Measurements from ENCODE around the gene GOLGA6L2.
"Not testable (repeated sequence)": the region's sequence is repeated elsewhere in the genome, so short reads cannot be mapped to it uniquely, and the experiment has no call there.

GOLGA6L2 gene, protein sequence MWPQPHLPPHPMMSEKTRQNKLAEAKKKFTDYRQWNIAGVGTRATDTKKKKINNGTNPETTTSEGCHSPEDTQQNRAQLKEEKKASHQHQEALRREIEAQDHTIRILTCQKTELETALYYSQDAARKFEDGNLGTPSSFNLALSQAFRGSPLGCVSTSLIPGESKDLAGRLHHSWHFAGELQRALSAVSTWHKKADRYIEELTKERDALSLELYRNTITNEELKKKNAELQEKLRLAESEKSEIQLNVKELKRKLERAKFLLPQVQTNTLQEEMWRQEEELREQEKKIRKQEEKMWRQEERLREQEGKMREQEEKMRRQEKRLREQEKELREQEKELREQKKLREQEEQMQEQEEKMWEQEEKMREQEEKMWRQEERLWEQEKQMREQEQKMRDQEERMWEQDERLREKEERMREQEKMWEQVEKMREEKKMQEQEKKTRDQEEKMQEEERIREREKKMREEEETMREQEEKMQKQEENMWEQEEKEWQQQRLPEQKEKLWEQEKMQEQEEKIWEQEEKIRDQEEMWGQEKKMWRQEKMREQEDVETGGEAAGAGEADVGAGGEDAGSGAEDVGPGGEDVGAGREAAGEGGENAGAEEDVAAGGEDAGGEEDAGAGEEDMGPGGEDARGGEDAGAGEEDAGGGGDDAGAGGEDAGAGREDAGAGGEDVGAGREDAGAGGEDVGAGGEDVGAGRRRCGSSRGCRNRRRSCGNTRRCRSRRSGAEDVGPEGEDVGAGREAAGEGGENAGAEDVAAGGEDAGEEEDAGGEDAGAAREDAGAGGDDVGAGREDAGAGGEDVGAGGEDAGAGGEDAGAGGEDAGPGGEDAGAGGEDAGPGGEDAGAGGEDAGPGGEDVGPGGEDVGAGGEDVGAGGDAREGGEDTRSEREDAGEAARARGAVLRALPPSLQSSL

DNA sequence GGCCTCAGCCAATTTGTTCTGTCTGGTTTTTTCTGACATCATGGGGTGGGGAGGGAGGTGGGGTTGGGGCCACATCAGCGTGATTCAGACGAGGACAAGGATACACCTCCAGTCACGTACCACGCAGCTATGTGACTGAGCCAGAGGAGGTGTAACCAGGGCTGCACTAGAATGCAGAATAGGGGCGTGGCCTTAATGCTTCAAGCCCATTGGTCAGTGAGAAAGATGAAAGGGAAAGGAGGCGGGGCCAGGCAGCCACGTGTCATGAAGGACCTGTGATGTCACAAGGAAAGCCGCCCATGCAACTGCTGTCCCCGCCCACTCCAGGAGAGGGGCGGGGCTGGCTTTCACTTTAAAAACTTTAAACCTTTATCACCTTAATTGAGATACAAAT, at the start of gene GOLGA6L2:
TSS of gene GOLGA6L2 (minus strand) at position 137 of the 394 bp plus-strand sequence. CDS start at position 75, 62 bp downstream.
- no peak for DNase-seq (ENCODE audit: low read depth)

DNA sequence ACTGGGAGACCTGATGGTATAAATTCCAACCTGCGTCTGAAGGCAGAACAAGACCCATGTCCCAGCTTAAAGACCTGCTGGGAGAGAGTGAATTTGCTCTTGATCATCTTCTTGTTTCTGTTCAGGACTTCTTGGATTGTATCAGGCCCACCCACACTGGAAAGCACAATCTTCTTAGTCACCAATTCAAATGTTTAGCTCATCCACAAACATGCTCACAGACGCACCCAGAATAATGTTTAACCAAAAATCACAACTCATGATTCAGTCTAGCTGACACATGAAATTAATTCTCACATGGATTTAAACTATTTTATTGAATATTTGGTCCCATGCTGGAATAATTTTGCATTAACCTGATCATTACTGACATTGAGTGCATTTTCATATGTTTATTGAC, 37.8 kb upstream of the GOLGA6L2 start:
- DNase-seq (ENCODE audit: low read depth): no peak

DNA sequence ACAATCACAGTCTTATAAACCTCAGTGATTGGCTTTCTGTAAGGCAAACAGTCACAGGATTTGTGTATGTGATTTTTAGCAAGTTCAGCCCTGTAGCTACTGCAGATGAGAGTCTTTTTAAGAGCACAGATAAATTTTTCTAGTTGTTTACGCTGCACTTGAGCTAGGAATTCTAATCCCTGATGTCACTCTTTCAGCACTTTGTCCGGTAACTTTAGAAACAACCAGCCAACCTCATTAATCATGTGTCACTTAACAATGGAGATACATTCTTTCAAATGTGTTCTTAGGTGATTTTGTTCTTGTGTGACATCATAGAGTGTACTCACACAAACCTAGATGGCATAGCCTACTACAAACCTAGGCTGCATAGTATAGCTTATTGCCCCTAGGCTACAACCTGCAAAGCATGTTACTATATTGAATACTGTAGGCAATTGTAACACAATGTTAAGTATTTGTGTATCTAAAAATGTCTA, 36.8 kb upstream of the GOLGA6L2 start:
- no peak for DNase-seq (ENCODE audit: low read depth)

DNA sequence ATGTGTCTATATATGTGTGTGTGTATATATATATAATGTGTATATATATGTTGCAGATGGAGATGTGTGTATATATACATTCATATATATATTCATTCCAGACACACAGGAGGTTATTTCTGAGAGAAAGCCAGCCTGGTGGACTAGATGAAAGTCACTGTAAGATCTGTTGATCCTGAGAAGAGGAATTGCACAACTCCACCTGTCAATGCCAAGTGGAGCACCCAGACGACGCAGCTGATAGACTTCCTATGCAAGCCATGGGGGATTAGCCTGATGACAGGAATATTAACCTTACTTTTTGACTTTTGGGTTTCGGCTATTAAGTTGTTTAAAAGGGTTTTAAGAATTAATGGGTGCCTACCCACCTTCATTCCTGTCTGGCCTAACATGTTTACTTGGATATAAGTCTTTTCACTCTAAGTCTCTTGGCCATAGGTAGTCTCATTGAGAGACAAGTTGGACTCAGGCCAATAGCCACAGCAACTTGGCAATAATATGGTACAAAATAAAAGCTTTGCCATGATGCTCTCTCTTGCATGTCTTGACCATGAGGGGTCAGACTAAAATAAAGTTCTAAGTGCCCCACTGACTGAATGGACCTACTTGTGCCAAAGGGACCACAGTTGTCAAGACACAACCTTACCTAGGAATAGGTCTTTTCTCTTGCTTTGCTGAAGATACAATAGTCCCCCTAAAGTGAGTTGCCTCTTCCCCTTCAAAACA, 35.9 kb upstream of the GOLGA6L2 start:
- no peak for DNase-seq (ENCODE audit: low read depth)

DNA sequence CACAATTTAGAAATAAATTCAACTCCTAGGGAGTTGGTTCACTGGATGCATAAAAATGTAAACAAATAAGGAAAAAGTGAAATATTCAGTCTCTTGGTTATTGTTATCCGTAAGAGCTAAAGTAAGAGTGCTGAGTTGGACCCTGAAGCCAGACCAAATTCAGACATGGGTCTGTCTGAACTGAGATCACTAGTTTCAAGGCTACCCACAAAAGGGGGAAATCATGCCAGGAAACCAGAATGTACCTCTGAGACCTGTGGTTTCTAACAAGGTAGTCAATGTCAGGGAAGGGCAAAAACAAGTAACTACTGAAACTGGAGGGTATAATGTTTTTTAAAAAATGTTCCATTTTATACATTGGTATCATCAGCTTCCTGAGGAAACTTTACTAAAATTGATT, 35.2 kb upstream of the GOLGA6L2 start:
- DNase-seq (ENCODE audit: low read depth): no peak

DNA sequence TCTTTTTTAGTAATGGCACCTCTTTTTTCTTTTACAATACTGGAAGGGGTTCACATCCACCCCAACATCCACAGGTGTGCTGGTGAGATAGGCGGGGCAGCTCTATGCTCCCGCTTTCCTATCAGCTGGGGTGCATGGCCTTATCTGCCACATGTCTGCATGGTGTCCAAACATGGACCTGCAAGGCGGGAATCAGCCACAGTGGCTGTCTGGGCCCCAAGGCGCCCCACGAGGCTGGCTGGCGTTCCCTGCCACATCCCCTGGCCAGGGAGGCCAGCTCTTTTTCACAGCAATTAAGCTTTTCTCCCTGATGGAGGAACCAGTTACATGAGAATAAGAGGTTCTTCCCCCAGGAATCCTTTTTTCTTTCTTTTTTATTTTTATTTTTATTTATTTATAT, 30.9 kb upstream of the GOLGA6L2 start:
- no peak for DNase-seq (ENCODE audit: low read depth)

DNA sequence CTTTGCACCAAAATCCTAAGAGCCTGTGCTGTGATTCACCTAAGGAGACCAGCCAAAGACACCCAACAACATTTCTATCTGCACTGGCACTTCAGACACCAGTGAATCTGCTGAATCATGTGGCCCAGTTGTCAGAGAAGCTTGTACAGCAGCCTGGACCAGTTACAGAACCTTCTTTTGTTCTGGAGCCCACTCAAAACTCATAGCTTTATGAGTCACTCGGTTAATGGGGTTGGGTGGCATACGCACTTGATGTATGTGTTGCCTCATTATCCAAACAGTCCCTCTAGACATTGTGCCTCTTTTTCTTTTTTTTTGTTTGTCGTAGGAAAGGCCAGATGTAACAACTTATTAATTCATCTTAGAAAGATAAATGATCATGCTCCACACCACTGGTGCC, 25.6 kb upstream of the GOLGA6L2 start:
- DNase-seq (ENCODE audit: low read depth): no peak

DNA sequence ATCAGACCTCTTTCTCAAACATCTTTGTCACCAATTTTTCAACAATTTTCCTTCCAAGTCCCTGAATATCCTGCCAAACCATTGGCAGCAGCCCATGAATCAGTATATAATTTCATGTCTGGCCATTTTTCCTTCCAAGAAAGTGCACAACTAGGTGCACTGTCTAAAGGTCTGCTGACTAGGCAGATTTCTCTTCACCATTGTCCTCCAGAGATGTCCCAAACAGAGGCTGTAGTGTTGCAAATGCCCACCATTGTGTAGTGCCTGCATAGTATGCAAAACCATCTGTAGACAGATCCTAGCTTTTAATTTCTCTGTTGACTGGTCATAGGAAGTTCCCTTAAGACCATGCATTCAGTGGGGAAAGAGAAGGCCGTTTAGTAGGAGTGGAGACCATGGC, 25.0 kb upstream of the GOLGA6L2 start:
- no peak for DNase-seq (ENCODE audit: low read depth)

DNA sequence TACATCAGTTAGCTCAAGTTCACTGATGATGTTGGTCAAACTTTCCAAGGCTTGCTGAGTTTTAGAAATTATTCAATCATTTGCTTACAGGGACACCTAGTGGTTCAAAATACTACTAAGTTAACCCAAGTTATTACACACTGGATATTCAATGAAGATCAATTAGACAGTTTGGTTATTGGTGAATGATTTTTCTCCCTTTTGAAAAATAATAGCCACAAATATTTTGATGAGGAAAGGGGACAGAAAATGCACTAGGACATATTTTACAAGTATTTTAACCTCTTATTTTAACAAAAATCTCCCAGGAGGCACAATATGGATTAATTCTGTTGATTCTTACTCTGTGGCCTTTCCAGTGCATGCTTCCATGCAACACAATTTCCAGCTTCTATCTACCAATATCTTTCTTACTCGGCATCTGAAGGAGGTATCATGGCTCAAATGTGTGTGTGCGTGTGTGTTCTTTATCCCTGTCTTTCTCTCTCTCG, 20.1 kb upstream of the GOLGA6L2 start:
- no peak for DNase-seq (ENCODE audit: low read depth)

DNA sequence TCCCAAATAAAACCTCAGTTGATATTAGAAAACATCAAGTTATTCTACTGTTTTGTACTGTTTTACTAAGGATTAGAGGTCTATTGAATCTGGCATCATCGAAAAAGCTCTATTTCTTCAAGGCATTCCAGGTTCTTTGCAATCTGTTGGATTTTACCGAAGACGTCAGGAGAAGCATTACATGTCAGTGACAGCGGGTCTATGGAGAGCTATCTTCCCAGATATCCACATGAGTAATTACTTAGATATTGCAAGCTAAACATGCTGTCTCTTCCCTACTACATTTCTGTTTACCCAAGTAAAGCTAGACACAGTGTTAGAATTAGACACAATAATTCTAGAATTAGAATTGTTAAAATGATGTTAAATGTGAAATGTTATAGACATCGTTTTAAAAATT, 10.8 kb upstream of the GOLGA6L2 start:
- DNase-seq (ENCODE audit: low read depth): no peak

DNA sequence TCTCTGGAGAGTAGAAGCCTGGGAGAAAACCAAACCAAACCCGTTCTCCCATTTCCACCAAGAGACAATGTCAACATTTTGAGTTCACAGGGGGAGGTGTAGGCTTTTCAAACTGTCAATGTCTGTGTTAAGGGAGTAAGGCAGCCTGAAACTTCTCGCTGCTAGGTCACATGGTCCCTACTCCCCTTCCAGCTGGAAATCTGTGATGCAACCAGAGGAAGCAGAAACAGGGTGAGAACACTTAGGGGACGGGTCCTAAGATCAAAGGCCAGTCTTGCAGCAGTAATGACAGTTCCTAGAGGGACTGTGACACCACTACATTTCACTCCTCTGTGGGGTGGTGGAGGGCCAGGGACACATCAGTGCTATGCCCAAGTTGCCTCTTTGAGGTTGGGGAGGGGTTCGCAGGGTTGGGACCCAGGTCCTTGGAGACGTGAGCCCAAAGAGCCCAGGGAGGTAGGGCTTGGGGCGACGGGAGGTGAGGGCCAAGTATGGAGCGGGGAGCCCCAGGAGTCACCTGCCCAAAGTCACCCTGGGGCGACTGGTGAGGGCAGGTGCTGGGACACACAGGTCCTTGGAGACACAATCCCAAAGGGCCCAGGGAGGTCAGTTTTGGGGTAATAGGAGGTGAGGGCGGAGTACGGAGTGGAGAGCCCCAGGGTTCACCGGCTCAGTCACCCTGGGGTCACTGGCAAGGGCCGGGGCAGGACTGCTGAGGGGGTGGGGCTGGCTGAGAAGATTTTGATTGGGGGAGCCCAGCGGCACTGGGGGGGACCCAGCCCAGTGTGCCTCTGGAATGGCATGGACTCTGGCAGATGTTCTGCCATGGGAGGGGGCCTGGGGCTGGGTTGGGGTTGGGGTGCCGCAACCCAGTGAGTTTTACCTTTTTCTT, 582 bp downstream of the GOLGA6L2 start:
- DNase-seq (ENCODE audit: low read depth): no peak

DNA sequence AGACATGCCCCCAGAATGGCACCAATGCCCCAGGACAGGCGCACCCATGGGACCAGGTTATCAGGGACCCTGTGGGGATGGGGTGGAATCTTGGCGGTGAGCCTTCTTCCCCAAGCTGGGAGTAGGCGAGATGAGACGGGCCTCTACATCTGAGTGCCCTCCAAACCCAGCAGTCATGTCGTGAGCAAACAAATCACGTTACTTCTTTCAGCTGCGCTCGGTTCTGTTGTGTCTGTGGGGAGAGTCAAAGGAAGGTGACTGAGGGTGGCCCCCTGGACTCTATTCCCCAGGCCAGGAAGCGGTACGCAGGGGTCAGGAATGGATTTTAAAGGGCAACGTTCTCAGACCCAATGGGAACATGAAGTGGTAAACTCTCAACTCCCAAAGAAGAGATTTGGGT, 2.8 kb downstream of the GOLGA6L2 start:
- DNase-seq (ENCODE audit: low read depth): no peak

DNA sequence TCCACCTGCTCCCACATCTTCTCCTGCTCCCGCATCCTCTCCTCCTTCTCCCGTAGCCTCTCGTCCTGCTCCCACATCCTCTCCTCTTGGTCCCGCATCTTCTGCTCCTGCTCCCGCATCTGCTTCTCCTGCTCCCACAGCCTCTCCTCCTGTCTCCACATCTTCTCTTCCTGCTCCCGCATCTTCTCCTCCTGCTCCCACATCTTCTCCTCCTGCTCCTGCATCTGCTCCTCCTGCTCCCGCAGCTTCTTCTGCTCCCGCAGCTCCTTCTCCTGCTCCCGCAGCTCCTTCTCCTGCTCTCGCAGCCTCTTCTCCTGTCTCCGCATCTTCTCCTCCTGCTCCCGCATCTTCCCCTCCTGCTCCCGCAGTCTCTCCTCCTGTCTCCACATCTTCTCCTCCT, 5.8 kb downstream of the GOLGA6L2 start:
- DNase-seq (ENCODE audit: low read depth): no peak

DNA sequence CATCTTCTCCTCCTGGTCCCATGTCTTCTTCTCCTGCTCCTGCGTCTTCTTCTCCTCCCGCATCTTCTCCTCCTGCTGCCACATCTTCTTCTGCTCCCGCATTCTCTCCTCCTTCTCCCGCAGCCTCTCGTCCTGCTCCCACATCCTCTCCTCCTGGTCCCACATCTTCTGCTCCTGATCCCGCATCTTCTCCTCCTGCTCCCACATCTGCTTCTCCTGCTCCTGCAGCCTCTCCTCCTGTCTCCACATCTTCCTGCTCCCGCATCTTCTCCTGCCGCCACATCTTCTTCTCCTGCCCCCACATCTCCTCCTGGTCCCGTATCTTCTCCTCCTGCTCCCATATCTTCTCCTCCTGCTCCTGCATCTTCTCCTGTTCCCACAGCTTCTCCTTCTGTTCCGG, 6.4 kb downstream of the GOLGA6L2 start:
- no peak for DNase-seq (ENCODE audit: low read depth)

DNA sequence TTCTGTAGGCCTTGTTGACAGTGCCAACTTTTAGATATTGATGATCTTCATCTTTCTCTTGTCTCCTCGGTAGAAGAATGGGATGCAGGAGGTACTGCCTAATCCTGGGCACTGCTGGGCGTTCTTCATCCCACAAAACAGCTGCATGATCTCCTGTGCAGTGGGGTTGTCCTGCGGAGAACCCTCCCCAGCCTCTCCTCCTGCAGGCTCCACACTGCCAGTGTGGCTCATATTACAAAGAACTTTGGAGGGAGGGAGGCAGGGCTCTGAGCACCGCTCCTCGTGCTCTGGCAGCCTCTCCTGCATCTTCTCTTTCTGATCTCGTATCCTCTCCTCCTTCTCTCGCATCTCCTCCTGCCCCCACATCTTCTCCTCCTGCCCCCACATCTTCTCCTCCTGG, 7.5 kb downstream of the GOLGA6L2 start:
- DNase-seq (ENCODE audit: low read depth): no peak

DNA sequence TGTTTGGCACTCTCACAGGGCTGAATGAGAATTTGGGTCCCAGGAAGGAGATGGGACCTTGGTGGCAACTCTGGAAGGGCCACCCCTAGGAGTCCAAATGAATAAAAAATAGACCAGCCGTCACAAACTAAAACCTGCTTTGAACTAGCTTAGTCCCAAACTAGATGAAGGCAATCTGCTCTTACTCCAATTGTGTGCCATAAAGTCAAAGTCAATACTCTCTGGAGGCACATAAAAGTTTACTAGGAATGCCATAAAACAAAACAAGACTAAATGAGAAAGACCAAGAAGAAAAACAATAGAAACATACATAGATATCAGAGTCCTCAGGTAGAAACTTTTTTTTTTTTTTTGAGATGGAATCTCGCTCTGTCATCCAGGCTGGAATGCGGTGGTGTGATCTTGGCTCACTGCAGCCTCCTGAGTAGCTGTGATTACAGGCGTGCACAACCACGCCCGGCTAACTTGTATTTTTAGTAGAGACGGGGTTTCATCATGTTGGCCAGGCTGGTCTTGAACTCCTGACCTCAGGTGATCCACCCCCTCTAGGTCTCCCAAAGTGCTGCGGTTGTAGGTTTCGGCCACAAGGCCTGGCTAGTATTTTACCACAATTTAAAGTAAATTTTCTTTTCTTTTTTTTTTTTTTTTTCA, 8.1 kb downstream of the GOLGA6L2 start:
- DNase-seq (ENCODE audit: low read depth): no peak

DNA sequence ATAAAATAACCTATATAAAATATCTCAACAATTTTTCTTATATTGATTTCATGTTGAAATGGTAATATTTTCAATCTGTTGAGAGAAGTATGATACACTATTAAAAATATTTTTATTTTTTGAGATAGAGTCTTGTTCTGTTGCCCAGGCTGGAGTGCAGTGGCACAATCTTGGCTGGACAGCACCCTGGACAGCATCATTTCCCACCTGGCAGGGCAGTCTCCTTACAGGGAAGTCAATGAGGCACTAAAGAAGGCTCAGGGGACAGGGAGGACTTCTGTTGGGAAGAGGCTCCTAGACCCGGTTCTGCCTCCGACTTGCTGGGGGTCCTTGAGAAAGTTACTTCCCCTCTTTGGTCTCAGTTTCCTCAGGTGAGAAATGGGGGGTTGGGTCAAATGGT, 9.4 kb downstream of the GOLGA6L2 start:
- DNase-seq (ENCODE audit: low read depth): no peak

DNA sequence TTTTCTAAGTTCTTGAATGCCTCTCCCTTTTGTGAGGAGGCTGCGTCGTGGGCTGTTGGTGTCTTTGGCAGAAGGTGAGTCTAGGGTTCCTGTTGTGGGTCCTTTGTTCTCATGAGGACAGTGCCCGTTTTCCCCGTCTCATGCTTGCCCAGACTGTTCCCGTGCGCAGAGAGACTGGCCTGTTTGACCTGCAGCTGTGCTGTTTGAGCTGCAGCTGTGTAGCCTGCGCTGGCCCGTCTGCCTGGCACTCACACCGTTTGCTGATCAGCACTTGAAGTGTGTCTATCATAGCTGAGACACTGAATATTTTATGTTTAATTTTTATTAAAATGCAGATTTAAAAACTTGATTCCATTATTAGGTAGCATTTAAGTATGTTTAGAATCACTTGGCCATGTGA, 9.9 kb downstream of the GOLGA6L2 start:
- DNase-seq (ENCODE audit: low read depth): no peak

DNA sequence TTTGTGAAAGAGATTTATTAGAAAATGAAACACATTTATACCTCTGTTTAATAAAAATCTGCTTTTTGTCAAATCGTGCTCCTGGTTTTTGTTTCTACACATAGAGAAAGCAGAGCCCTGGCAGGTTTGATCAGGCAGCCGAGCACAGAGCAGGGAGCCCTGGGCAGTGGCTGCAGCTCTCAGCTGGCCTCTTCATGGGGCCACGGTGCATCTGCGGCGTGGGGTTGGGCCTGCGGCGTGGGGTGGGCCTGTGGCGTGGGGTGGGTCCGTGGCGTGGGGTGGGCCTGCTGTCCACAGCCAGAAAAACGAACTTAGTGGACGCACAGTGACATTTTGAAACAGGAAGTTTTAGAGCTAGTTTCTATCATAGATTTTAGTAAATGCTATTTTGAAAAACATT, 10.6 kb downstream of the GOLGA6L2 start:
- no peak for DNase-seq (ENCODE audit: low read depth)

DNA sequence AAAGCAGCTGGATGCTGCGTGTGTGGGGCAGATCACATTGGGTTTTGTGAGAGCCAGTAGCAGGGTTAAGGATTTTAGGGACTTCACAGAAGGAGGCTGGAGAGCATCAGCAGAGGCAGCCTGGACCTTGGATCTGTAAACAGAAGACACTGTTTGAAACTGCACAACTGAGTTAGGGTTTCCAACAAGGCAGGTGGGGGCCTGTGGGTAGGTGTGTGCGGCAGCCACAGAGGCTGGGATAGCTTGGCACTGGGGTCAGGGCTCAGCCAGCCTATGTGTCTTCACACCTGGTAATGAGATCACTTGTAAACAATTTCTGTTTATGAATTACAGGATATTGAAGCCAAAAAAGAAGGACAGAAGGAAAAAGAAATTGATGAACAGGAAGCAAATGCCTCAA, 12.3 kb downstream of the GOLGA6L2 start:
- not testable (repeated sequence) for DNase-seq (ENCODE audit: low read depth)

DNA sequence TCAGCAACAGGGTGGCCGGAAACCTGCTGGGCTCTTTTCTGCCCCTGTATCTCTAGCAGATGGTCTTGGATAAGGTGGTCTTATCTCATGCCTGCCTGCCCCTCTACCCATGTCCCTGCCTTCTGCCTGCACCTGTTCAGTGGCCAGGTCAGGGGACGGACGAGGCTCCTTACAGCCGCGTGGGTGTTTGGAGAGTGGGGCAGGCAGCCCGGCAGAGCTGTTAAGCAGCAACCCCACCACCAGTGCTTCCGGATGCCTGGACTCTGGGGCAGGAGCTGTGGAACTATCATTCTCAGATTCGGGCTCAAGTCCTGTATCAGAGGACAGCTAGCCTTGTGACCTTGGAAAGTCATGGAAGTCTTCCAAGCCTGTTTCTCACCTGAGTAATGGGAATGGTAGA, 21.7 kb downstream of the GOLGA6L2 start:
- not testable (repeated sequence) for DNase-seq (ENCODE audit: low read depth)
